ENCODE data around the gene FAM184A. TPM values are rescaled to one million over a fixed set of nuclear protein-coding genes. Genes with fewer than 3 reads are reported as not detected.

FAM184A gene, protein sequence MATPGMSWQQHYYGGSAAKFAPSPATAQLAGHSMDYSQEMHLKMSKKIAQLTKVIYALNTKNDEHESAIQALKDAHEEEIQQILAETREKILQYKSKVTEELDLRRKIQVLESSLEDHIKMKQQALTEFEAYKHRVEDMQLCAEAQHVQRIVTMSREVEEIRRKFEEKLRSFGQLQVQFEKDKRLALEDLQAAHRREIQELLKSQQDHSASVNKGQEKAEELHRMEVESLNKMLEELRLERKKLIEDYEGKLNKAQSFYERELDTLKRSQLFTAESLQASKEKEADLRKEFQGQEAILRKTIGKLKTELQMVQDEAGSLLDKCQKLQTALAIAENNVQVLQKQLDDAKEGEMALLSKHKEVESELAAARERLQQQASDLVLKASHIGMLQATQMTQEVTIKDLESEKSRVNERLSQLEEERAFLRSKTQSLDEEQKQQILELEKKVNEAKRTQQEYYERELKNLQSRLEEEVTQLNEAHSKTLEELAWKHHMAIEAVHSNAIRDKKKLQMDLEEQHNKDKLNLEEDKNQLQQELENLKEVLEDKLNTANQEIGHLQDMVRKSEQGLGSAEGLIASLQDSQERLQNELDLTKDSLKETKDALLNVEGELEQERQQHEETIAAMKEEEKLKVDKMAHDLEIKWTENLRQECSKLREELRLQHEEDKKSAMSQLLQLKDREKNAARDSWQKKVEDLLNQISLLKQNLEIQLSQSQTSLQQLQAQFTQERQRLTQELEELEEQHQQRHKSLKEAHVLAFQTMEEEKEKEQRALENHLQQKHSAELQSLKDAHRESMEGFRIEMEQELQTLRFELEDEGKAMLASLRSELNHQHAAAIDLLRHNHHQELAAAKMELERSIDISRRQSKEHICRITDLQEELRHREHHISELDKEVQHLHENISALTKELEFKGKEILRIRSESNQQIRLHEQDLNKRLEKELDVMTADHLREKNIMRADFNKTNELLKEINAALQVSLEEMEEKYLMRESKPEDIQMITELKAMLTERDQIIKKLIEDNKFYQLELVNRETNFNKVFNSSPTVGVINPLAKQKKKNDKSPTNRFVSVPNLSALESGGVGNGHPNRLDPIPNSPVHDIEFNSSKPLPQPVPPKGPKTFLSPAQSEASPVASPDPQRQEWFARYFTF
- total RNA-seq (ENCODE audit: low replicate concordance): 0.08 and 0.70 TPM in 2 replicates

DNA sequence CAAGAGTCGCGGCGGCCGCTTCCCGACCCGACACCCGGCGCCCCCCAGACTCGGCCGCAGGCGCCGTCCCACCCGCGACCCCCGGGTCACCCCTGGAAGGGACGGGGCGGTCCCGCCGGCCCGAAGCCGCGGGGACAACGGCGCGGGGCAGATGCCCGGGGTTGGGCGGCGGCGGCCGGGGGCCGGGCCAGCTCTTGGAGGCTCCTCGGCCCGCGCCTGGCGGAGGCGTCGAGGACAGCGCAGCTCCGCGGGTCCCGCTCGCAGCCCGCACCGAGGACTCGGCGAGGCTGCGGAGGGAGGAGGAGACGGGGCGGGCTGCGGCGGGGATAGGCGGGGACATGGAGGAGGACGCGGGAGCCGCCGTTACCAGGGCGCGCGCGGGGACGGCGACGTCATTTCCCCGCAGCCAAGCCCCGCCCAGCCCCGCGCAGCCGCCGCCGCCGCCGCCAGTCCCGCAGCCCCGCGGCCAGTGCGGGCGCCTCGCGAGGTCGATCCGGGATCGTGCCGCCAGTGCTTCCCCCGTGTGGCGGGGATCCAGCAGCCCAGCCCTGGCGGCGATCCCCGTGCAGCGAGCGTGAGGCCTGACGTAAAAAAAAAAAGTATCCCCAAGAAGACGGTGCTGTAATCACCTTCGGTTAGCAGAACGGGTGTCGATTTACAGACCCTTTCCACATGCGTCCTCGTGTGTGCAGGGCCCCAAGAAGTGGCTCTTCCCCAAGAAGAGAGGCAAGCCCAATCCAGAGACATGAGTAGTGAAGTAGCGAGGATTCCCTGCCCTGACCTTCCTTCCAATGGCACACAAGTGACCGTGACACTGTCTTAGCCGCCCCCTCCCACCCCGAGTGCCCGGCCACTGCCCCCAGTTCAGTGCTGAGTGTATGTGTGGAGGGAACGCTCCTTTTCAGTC lies at the start of gene FAM184A:
Gene FAM184A, minus strand, starts transcription at position 289 of the 907 bp plus-strand sequence. CDS start 365 bp downstream, outside the sequence.

DNA sequence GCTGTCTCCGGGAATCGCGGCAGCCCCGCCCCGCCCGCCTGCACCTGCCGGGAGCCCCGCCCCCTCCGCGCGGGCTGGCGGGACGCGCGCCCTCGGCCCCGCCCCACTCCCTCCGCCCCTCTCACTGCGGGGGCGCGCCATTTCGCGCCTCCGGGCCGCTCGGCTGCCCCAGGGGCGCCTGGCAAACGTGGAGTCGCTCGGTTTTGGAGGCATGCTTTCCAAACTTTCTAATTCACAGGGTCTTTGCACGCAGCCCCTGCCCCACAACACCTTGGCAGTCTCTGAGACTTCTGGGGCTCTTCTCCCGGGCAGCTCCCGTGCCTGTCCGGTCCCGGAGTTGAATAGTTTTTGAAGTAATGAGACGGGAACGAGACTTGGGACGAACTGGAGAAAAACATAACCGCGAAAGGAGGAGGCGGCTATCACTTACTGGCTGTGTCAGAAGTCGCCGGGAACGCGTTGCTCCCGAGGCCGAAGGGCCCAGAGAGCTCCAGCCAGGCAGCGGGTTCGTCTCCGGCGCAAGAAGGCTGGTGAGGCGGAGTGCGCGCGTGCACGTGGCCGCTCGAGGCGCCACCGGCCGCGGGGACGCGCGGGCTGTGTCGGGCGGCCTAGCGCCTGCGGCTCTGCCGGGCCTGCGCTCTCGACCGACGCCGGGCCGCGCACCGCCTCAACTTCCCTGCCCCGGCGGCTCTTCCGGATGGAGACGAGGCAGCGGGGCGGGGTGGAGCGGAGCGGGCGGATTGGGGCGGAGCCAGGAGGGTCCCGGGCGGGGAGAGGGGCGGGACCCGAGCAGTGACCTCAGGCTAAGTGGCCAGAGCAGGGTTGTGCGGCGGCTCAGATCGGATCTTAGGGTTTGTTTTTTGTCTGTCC lies 143.8 kb downstream of the FAM184A start, which contains the start of gene MCM9:
Gene MCM9, minus strand, starts transcription at position 699 of the 870 bp plus-strand sequence. CDS start 3,436 bp downstream, outside the sequence.

Other genes with a start within 250 kb of the FAM184A start
- gene ASF1A, start 184.5 kb downstream of the FAM184A start, total RNA-seq (ENCODE audit: low replicate concordance): 5.5 and 16.4 TPM in 2 replicates
- 7.3 and 9.4 TPM in 2 replicates for gene MCM9, start 143.5 kb downstream of the FAM184A start, total RNA-seq (ENCODE audit: low replicate concordance)

All from smooth muscle cell of the coronary artery (primary cell).